ENCODE results near the gene PRKACA. TPM values are rescaled to one million over a fixed set of nuclear protein-coding genes. Genes with fewer than 3 reads are reported as not detected.

PRKACA gene
- polyA plus RNA-seq, 1 experiment, result 17.9 TPM

DNA sequence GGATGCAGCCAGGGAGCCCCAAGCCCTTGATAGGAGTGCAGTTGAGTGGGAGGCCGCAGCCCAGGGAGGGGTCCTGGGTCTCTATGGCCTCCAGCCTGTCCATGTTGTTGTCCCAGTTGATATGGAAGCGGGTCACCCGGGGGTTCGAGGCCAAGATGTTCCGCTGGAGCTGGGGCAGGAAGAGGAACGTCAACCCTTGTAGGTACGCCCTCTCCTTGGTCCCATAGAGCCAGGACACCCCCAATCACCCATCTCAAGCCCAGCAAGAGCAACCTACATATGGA, 2.9 kb upstream of the PRKACA start:
- POLR2A ChIA-PET, result no interaction called here
- CTCF ChIA-PET, result interaction anchor here (1.8 kb wide), 1 partner anchor 16 kb away, joined by 6 read pairs; the partner anchor contains the start of gene ASF1B
- Histone ChIP-seq H3K9me3 (ENCODE audit: control insufficient read depth, insufficient read depth, low read length) (no peaks in the 10 kb centered on the region; the same call in 1 of the 2 replicates), H3K27ac (ENCODE audit: low read depth, low read length) (no peak overlapping the region), H3K4me3 (ENCODE audit: low read depth, low read length) (no peak overlapping the region), H3K27me3 (ENCODE audit: control insufficient read depth, insufficient read depth, low read length) (no peaks in the 10 kb centered on the region)
- DNase-seq (ENCODE audit: low read depth, low spot score), result no peak
- no peak for TF ChIP-seq CTCF (IDR thresholded peaks at IDR 0.05; ENCODE audit: low read depth, low read length)

GRCh38 chr19:14119644-14120496, 2.3 kb upstream of the PRKACA start:
- ChIA-PET CTCF (interaction anchor here (0.6 to 1.8 kb wide), 3 partner anchors 14 to 17 kb away, joined by 3 to 7 read pairs (median 6); partner anchors contain the start of gene ASF1B), POLR2A (no interaction called here)
- no peaks in the 10 kb centered on the region for H3K27me3 ChIP-seq (ENCODE audit: control insufficient read depth, insufficient read depth, low read length)
- no peak for TF ChIP-seq CTCF (IDR thresholded peaks at IDR 0.05; ENCODE audit: low read depth, low read length)
- no peak overlapping the region for H3K4me3 ChIP-seq (ENCODE audit: low read depth, low read length)
- DNase-seq (ENCODE audit: low read depth, low spot score), result no peak
- no peaks in the 10 kb centered on the region; the same call in 1 of the 2 replicates for H3K9me3 ChIP-seq (ENCODE audit: control insufficient read depth, insufficient read depth, low read length)
- no peak overlapping the region for H3K27ac ChIP-seq (ENCODE audit: low read depth, low read length)

GRCh38 chr19:14119146-14119545, 1.6 kb upstream of the PRKACA start:
- ChIA-PET POLR2A (interaction anchor here (1.0 to 1.2 kb wide), 2 partner anchors 17 to 27 kb away, joined by 3 read pairs; partner anchors contain the start of gene ASF1B), CTCF (interaction anchor here (0.6 to 1.5 kb wide), 2 partner anchors 15 to 18 kb away, joined by 3 to 7 read pairs; partner anchors contain the start of gene ASF1B)
- H3K4me3 ChIP-seq (ENCODE audit: low read depth, low read length), result peak overlapping the region; percentile 55
- no peak for DNase-seq (ENCODE audit: low read depth, low spot score)
- no peaks in the 10 kb centered on the region; the same call in 1 of the 2 replicates for H3K9me3 ChIP-seq (ENCODE audit: control insufficient read depth, insufficient read depth, low read length)
- no peak for TF ChIP-seq CTCF (IDR thresholded peaks at IDR 0.05; ENCODE audit: low read depth, low read length)
- H3K27me3 ChIP-seq (ENCODE audit: control insufficient read depth, insufficient read depth, low read length), result no peaks in the 10 kb centered on the region
- peak overlapping the region; percentile 97 for H3K27ac ChIP-seq (ENCODE audit: low read depth, low read length)

- Histone ChIP-seq H3K9me3 (ENCODE audit: control insufficient read depth, insufficient read depth, low read length) (no peaks in the 10 kb centered on the region; the same call in 1 of the 2 replicates), H3K27ac (ENCODE audit: low read depth, low read length) (peak overlapping the region; percentile 97), H3K27me3 (ENCODE audit: control insufficient read depth, insufficient read depth, low read length) (no peaks in the 10 kb centered on the region), H3K4me3 (ENCODE audit: low read depth, low read length) (peak overlapping the region; percentile 55)
- POLR2A ChIA-PET, result interaction anchor here (0.5 to 1.2 kb wide), 6 partner anchors 12 to 286 kb away, joined by 3 to 6 read pairs (median 4); partner anchors contain the start of gene ASF1B
- CTCF ChIA-PET, result interaction anchor here (1.5 kb wide), 1 partner anchor 18 kb away, joined by 7 read pairs; the partner anchor contains the start of gene ASF1B
- DNase-seq (ENCODE audit: low read depth, low spot score), result no peak
- no peak for TF ChIP-seq CTCF (IDR thresholded peaks at IDR 0.05; ENCODE audit: low read depth, low read length)
These were observed 846 bp upstream of the PRKACA start for GRCh38 chr19:14118165-14119051.
